ENCODE measurements around the gene IQSEC1. TPM values are rescaled to one million over a fixed set of nuclear protein-coding genes. Genes with fewer than 3 reads are reported as not detected.

The IQSEC1 gene
- total and polyA plus RNA-seq, 2 donors (not counting 3 experiments of a cell fraction or from before 2014, with no cell fraction given): 5.2 to 18.0 TPM

DNA sequence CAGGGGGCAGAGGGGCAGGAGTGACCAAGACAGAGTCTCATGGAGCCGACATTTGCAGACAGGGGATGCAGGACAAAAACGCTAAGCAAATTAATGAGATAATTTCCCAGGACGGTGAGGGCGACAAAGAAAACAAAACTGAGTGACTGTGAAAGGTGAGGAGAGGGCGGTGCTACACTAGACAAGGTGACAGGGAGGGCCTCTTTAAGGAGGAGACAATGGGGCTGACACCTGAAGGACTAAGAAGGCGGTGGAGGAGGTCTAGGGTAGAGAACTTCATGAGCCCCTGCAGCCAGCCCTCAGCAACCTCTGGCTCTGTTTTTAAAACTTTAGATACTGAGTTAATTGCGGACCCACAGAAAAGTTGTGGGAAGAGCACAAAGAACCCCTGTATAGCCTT is 41.6 kb downstream of the IQSEC1 start:
- H3K9ac ChIP-seq (replicated peaks; ENCODE audit: extremely low read depth, insufficient read depth, low read length): no peak overlapping the region
- H3K36me3 ChIP-seq (ENCODE audit: control insufficient read depth in 2 of 2, extremely low read depth in 1 of 2, insufficient read depth in 2 of 2, low read length in 2 of 2): no peaks in the 10 kb centered on the region
- H3K27me3 ChIP-seq (ENCODE audit: control insufficient read depth in 2 of 2, insufficient read depth in 2 of 2, low read length in 2 of 2): no peaks in the 10 kb centered on the region
- H3K9me3 ChIP-seq (replicated peaks; ENCODE audit: control insufficient read depth, insufficient read depth, low read length): no peaks in the 10 kb centered on the region
- TF ChIP-seq POLR2A (IDR thresholded peaks at IDR 0.05; ENCODE audit: low read depth, low read length) (no peak), MYC (IDR thresholded peaks at IDR 0.05; ENCODE audit: low read depth, low read length) (no peak), EZH2 (IDR thresholded peaks at IDR 0.05; ENCODE audit: borderline replicate concordance, low read depth, low read length, severe bottlenecking) (no peak), POLR2AphosphoS5 (IDR thresholded peaks at IDR 0.05; ENCODE audit: insufficient read depth, low read depth, low read length) (no peak), GATA2 (IDR thresholded peaks at IDR 0.05; ENCODE audit: insufficient read depth, insufficient read length, low read depth, low read length) (no peak), FOS (IDR thresholded peaks at IDR 0.05; ENCODE audit: borderline replicate concordance, insufficient read depth, low read length) (no peak), JUN (IDR thresholded peaks at IDR 0.05; ENCODE audit: borderline replicate concordance, insufficient read depth, insufficient read length, low read depth) (no peak)
- TF ChIP-seq, protein P1, sequence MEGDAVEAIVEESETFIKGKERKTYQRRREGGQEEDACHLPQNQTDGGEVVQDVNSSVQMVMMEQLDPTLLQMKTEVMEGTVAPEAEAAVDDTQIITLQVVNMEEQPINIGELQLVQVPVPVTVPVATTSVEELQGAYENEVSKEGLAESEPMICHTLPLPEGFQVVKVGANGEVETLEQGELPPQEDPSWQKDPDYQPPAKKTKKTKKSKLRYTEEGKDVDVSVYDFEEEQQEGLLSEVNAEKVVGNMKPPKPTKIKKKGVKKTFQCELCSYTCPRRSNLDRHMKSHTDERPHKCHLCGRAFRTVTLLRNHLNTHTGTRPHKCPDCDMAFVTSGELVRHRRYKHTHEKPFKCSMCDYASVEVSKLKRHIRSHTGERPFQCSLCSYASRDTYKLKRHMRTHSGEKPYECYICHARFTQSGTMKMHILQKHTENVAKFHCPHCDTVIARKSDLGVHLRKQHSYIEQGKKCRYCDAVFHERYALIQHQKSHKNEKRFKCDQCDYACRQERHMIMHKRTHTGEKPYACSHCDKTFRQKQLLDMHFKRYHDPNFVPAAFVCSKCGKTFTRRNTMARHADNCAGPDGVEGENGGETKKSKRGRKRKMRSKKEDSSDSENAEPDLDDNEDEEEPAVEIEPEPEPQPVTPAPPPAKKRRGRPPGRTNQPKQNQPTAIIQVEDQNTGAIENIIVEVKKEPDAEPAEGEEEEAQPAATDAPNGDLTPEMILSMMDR (IDR thresholded peaks at IDR 0.05; ENCODE audit: extremely low read depth in 1 of 2, insufficient read depth in 1 of 2, low read depth in 1 of 2, low read length in 2 of 2): no peak
- TF ChIP-seq, protein P2, sequence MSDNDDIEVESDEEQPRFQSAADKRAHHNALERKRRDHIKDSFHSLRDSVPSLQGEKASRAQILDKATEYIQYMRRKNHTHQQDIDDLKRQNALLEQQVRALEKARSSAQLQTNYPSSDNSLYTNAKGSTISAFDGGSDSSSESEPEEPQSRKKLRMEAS (IDR thresholded peaks at IDR 0.05; ENCODE audit: insufficient read depth, insufficient read length): no peak
- ChIA-PET CTCF (no interaction called here), POLR2A (no interaction called here)
- dilution Hi-C loops (cut with MboI; ENCODE audit: extremely low pct_ligation_motif_present, low sequenced_read_pairs) (no loop called here), intact Hi-C loops (cut with micrococcal nuclease) (no loop called here)
- no TSS peak for BruUV-seq (replicated peaks)
- FAIRE-seq (no peak), DNase-seq (ENCODE audit: low read depth, low spot score) (no peak)
- no peaks in the 10 kb centered on the region for H3K9me1 ChIP-seq (replicated peaks; ENCODE audit: control insufficient read depth, extremely low read depth, insufficient read depth, low read length)
- H3K4me3 ChIP-seq (replicated peaks in 1 of 3; ENCODE audit: insufficient read depth in 1 of 3, low read depth in 1 of 3, low read length in 3 of 3): no peak overlapping the region
- no peaks in the 10 kb centered on the region for H4K20me1 ChIP-seq (replicated peaks; ENCODE audit: control insufficient read depth, extremely low read depth, insufficient read depth, low read length)
- H3K27ac ChIP-seq (ENCODE audit: insufficient read depth, low read depth, low read length): no peak overlapping the region
- no peaks in the 10 kb centered on the region for H3K79me2 ChIP-seq (ENCODE audit: control insufficient read depth, insufficient read depth, low read length)
- H2AFZ ChIP-seq (ENCODE audit: low read depth, low read length): no peak overlapping the region
- H3K4me2 ChIP-seq (ENCODE audit: insufficient read depth, low read length): no peak overlapping the region
- H3K4me1 ChIP-seq (ENCODE audit: control insufficient read depth, extremely low read depth, insufficient read depth, low read length): no peaks in the 10 kb centered on the region
